Dedifferentiated amniotic fluid mesenchymal stem cell (primary cell): ENCODE data around the gene CCIN.
"Not testable (repeated sequence)": the region's sequence is repeated elsewhere in the genome, so short reads cannot be mapped to it uniquely, and the experiment has no call there.

Source experiments
- DNase-seq: peaks from one replicate; pipeline ENCODE4 v3.0.0-alpha.2; 2016; ENCODE audit errors: extremely low spot score

Gene CCIN

GRCh38 chr9:36169166-36169565 lies at the start of gene CCIN:
CCIN (plus strand) TSS chr9:36169388; CDS start chr9:36169503, 115 bp downstream.
- DNase-seq: no peak

GRCh38 chr9:36119476-36119875 lies 49.7 kb upstream of the CCIN start:
- DNase-seq: no peak

DNA sequence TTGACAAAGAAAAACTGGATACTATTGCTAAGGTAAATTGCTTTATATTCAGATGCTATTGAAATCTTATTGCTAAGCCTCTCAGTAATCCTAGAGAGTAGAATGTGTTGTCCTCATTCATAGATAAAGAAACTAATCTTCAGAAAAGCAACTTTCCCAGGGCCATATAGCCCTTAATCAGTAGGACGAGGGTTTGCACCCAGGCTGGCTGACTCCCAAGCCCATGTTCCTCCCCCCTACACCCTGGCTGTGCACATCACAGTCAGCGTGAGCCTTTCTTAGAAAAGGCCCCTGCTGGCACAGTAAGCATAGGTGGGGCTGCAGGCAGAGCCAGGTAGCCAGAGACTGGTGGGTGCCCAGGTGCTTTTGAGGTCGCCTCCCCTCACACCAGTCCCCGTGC lies 48.5 kb upstream of the CCIN start:
- DNase-seq: no peak

- no peak for DNase-seq
Measured at GRCh38 chr9:36121971-36122370, 47.2 kb upstream of the CCIN start.

GRCh38 chr9:36123515-36123914 lies 45.7 kb upstream of the CCIN start:
- no peak for DNase-seq

- DNase-seq: no peak
Measured at GRCh38 chr9:36125062-36125855, 43.9 kb upstream of the CCIN start.

DNA sequence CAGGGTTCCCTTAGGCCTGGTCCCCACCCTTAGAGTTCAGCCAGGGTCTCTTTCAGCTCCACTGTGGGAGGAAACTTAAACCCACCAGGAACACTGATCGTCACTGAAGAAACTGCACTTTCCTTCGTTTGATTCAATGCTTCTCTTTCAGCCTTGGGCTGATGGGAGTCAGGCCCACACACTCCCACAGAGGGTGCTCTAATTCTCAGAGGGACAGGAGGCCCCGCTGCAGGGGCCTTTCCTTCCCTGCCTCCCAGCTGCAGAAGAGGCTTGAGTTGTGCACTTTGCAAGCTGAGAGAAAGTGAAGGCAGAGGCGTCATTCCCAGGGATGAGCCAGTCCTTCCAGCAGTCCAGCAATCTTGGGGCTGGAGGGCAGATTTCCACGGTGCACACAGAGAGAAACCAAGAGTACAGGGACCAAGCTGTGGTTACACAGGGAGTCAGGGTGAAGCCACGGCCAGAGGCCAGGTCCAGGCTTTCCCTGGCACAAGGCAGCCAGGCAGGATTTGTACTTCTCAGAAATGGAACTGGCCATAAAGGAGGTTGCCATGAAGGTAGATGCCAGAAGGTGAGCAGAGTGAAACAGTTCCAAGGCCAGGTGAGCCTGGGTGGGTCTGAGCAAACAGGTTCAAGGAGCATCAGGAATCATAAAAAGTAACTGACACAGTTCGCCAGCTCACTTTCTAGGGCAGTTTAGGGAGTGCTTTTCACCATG lies 43.0 kb upstream of the CCIN start:
- DNase-seq: no peak

DNA sequence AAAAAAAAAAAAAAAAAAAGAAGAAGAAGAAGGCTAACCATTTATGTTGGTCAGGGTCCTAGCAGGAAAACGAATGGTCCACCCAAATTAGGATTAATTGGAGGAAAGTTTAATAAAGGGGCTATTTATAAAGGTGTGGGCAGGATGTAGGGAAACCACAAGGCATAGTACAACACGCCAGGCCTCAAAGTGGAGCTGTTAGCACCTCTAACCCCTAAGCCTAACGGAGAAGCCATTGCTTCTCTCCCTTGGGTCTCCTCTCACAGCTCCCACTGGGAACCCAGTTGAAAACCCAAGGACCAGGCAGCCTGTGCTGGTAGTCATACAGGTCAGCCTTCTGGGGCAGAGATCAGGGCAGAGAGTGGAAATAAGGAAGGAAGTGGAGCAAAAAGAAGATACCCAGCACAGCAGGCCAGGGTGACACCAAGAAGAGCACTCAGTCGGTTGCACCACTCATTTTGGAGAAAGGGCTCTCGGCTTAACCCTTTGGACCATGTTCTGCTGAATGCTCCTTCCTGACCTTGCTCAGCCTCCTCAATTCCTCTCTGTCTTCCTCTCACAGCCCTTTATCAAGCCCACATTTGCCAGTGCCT lies 41.4 kb upstream of the CCIN start:
- DNase-seq: no peak

GRCh38 chr9:36128349-36128748 lies 40.8 kb upstream of the CCIN start:
- DNase-seq: no peak

- DNase-seq: no peak
Measured at GRCh38 chr9:36129139-36129538, 40.0 kb upstream of the CCIN start.

- not testable (repeated sequence) for DNase-seq
Measured at GRCh38 chr9:36131666-36132065, 37.5 kb upstream of the CCIN start.

DNA sequence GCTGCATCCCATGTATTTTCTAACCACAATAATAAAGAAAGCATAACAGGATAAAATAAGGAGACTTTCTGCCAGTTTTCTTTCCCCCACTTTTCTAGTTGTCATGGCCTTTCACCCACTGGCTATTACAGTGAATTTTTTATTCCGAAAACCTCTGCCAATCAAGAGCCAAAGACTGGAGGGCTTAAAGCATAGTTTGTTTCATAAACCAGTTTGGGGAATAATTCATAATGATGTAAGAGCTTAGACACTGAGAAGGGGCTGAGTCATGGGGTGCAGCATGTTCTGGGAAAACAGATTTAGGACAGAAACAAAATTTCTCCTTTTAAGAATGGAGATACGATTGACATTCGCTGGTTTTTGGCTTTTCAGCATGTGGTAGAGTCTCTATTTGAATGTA lies 37.1 kb upstream of the CCIN start:
- peak; percentile 59 for DNase-seq

- DNase-seq: no peak
Measured at GRCh38 chr9:36134761-36135505, 34.3 kb upstream of the CCIN start.

DNA sequence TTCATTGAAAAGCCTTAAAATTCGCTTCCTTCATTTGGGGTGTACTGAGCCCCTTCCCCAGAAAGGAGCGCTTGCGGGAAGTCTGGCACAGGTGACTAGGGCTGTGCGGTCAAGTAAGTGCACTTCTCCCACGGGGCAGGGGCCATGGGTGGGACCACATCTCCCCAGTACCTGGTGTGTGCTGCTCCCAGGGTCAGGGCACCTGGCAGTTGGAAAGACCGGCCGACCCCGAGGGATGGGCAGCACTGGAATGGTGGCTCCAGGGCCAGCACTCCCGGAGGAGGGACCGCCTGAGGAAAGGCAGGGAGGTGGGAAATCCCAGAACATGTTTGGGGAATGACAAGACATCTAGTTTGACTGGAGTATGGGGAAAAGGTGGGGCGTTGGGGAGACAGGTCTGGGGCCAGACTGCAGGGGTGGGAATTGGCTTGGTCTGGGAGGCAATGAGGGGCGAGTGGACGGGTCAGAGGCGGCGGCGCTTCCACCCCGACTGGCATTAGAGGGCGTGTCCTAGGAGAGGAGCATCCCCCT lies 33.4 kb upstream of the CCIN start:
- DNase-seq: no peak

DNA sequence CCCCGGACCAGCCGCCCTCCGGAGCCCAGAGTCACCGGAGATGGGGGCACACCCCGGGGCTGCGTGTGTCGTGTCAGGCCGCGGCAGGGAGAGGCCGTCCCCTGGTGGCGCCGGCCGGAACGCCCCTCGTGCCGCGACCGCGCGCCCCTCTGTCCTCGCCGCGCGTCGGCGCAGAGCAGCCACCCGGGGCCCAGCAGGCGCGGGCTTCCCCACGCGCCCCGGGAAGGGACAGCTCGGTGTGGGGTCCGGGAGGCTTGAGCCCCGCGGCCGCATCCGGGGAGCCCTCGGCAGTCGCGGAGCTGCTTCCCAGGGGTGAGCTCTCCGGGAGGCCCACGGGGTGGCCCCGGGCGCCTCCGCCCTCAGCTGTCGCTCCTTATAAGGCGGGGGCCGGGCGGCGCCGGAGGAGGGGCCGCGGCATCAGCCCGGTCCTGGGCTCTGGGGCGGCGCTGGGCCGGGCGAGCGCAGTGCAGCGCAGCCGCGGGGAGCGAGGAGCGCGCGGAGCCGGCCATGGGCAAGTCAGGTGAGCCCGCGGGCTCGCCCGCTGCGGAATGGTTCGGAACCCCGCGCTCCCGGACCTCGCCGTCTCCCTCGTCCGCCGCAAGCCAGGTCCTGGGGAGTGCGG lies 32.8 kb upstream of the CCIN start, which contains the start of gene GLIPR2:
GLIPR2 (plus strand) TSS at position 462 of the 622 bp plus-strand sequence; CDS start at position 508, 46 bp downstream.
- DNase-seq: peak; percentile 31

- DNase-seq: no peak
Measured at GRCh38 chr9:36136894-36137391, 32.2 kb upstream of the CCIN start.

GRCh38 chr9:36137392-36138004 lies 31.7 kb upstream of the CCIN start:
- DNase-seq: no peak

- no peak for DNase-seq
Measured at GRCh38 chr9:36138496-36138895, 30.7 kb upstream of the CCIN start.

GRCh38 chr9:36138901-36139300 lies 30.3 kb upstream of the CCIN start:
- DNase-seq: no peak
